CD4-positive, alpha-beta T cell treated with Interleukin-15 for 1 hour (primary cell): ENCODE results near the gene FAM124A.

ENCODE experiments used
- DNase-seq: peaks from one replicate; pipeline ENCODE4 v3.0.0-alpha.2; 2020

The FAM124A gene

GRCh38 chr13:51244637-51245405 lies 22.6 kb downstream of the FAM124A start:
- DNase-seq, result no peak

- DNase-seq, result no peak
These were observed 23.4 kb downstream of the FAM124A start for GRCh38 chr13:51245583-51245982.

- DNase-seq, result no peak
These were observed 23.8 kb downstream of the FAM124A start for GRCh38 chr13:51246025-51246417.

GRCh38 chr13:51246418-51247277 lies 24.4 kb downstream of the FAM124A start:
- DNase-seq, result no peak

- no peak for DNase-seq
These were observed 27.1 kb downstream of the FAM124A start for GRCh38 chr13:51249255-51249654.

GRCh38 chr13:51249770-51250741 lies 27.9 kb downstream of the FAM124A start:
- DNase-seq, result no peak

- DNase-seq, result no peak
These were observed 29.3 kb downstream of the FAM124A start for GRCh38 chr13:51251480-51251879.

- DNase-seq, result no peak
These were observed 30.8 kb downstream of the FAM124A start for GRCh38 chr13:51252954-51253532.

- DNase-seq, result no peak
These were observed 33.4 kb downstream of the FAM124A start for GRCh38 chr13:51255556-51255955.

GRCh38 chr13:51257187-51257586 lies 35.0 kb downstream of the FAM124A start:
- no peak for DNase-seq

- peak; percentile 40 for DNase-seq
These were observed 36.7 kb downstream of the FAM124A start for GRCh38 chr13:51258612-51259548.

GRCh38 chr13:51260154-51260553 lies 38.0 kb downstream of the FAM124A start:
- no peak for DNase-seq

- DNase-seq, result no peak
These were observed 39.5 kb downstream of the FAM124A start for GRCh38 chr13:51261610-51262249.

- no peak for DNase-seq
These were observed 40.5 kb downstream of the FAM124A start for GRCh38 chr13:51262501-51263211.

- no peak for DNase-seq
These were observed 44.4 kb downstream of the FAM124A start for GRCh38 chr13:51266642-51267041.

- DNase-seq, result no peak
These were observed 45.4 kb downstream of the FAM124A start for GRCh38 chr13:51267622-51268021.

- no peak for DNase-seq
These were observed 46.8 kb downstream of the FAM124A start for GRCh38 chr13:51269039-51269438.

- DNase-seq, result no peak
These were observed 48.6 kb downstream of the FAM124A start for GRCh38 chr13:51270623-51271415.

GRCh38 chr13:51271528-51272085 lies 49.4 kb downstream of the FAM124A start:
- DNase-seq, result no peak
